Neutrophil (primary cell): ENCODE data around the gene PDLIM5.

Experiments
- H3K27ac ChIP-seq: fragments of 200-600 bp; sonication (generic); 2 replicates; pipeline ENCODE4 v1.5.1; 2016; ENCODE audit warnings: mild to moderate bottlenecking, moderate library complexity
- H3K27me3 ChIP-seq: fragments of 200-600 bp; sonication (generic); 2 replicates; pipeline ENCODE4 v1.6.0; 2016; ENCODE audit warnings: mild to moderate bottlenecking
- H3K36me3 ChIP-seq: fragments of 200-600 bp; sonication (generic); 2 replicates; pipeline ENCODE4 v1.5.1; 2017
- H3K4me1 ChIP-seq, 2 experiments: fragments of 200-600 bp in 1 of 2; sonication (generic) in 1 of 2; 1 replicate in 1 of 2; 2 replicates in 1 of 2; pipeline versions ENCODE4 v1.5.1 to v1.6.1; 2013 to 2016; ENCODE audit warnings: low read depth in 1 of 2, low read length in 1 of 2, mild to moderate bottlenecking in 1 of 2, moderate library complexity in 1 of 2; ENCODE audit not compliant: control insufficient read depth in 1 of 2, insufficient read depth in 1 of 2
- H3K4me3 ChIP-seq, 2 experiments: fragments of 200-600 bp in 1 of 2; sonication (generic) in 1 of 2; 1 replicate in 1 of 2; 2 replicates in 1 of 2; pipeline ENCODE4 v1.5.1; 2013 to 2016; ENCODE audit warnings: low read depth in 1 of 2, low read length in 1 of 2, mild to moderate bottlenecking in 1 of 2, moderate library complexity in 1 of 2
- H3K9me3 ChIP-seq: fragments of 200-600 bp; sonication (generic); 2 replicates; pipeline ENCODE4 v1.5.1; 2016
- CTCF ChIP-seq: fragments of 200-600 bp; sonication (generic); IDR thresholded peaks from 2 replicates; pipeline ENCODE4 v1.5.1; 2016; ENCODE audit warnings: antibody characterized with exemption

Gene PDLIM5

DNA sequence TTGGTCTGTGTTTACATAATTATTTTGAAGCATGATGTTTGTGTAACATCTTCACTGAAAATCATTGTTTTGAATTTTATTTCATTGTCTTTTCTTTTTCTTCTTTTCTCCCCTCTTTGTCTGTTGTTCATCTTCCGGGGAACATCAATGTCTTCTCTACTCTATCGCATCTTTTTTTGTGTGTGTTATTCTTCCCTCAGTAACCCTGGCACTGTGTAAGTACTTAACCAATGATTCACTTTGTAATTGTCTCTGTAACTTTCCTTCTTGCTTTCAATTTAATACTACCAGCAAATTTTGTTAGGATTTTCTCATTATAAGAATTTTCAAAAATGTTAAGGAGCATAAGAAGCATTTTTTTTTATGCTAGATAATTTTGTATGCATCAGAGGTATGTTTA, 130.8 kb downstream of the PDLIM5 start:
- Histone ChIP-seq H3K4me3 (no peak overlapping the region), H3K27me3 (no peaks in the 10 kb centered on the region), H3K9me3 (no peaks in the 10 kb centered on the region), H3K27ac (no peak overlapping the region), H3K4me1 (no peaks in the 10 kb centered on the region), H3K36me3 (peaks cover 12% of the 10 kb centered on the region)
- no peak for TF ChIP-seq CTCF

DNA sequence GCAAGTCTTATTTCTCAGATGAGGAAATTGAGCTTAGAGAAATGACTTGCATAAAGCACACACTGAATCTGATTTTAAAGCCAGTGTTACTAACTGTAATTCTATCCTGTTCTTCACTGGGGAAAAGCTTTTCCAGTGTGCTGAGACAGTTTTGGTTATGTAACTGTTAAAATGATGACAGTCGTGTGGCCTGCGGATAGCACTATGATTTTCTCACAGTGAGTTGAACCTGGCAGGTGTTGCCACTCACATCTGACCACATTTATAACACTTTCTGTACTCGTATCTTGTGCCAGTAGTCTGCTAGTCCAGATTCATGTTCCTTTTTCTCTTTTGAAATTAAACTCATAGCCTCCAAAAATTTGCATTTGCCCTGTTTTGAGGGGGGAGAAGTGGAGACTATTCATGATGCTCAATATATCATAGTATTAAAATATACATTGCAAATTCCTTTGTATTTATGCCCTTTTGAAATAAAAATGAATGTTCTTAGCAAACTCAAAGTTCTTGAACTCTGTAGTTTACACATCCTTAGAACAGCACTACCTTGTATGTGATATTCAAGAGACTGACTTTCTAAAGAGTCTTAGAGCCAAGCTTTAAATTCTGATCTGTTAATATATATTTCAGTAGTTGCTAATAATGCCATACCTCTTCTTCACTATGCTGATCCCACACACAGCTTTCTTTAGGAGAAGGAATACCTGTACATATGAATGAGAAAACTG, 132.3 kb downstream of the PDLIM5 start:
- no peak for TF ChIP-seq CTCF
- no peak overlapping the region for H3K27ac ChIP-seq
- no peaks in the 10 kb centered on the region for H3K27me3 ChIP-seq
- peaks cover 12% of the 10 kb centered on the region for H3K36me3 ChIP-seq
- H3K9me3 ChIP-seq, result no peaks in the 10 kb centered on the region
- H3K4me3 ChIP-seq, result no peak overlapping the region
- H3K4me1 ChIP-seq, result no peaks in the 10 kb centered on the region

DNA sequence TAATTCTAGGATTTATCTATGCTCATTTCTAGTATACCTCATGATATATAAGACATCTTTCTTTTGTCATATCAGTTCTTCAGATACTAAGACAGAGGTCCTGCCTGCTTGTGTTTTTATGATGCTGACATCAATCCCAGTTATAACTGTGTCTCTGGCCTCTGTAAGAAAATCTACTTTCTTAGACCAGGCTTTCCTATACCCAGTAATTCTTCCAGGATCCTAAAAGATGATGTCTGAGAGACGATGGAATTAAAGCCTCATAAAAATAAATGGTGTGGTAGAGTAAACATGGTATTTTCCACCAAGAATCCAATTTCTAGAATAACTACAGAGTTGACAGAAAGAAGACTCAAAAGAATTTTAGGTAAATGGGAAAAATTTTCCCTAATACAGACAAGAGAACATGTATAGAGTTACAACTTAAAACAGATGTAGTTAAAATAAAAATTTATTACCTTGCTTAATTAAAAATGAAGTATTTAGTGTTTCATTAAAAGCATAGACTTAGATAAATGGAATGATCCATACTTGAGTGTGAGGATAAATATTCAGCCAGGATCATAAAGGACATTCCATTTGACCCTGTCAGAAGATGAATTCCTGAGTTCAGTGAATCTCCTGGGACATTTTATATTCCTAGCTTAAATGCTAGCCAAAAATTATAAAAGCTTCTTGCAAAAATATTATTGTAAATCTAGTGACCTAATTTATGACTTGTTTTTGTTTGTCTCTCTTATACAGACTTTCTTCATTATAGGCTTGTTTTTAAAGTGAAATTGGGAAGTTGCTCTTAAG, 137.4 kb downstream of the PDLIM5 start:
- Histone ChIP-seq H3K36me3 (peaks cover 12% of the 10 kb centered on the region), H3K27ac (no peak overlapping the region), H3K4me3 (no peak overlapping the region), H3K9me3 (no peaks in the 10 kb centered on the region), H3K4me1 (no peaks in the 10 kb centered on the region), H3K27me3 (no peaks in the 10 kb centered on the region)
- TF ChIP-seq CTCF, result no peak

- peaks cover 12% of the 10 kb centered on the region for H3K36me3 ChIP-seq
- H3K4me3 ChIP-seq, result no peak overlapping the region
- no peak for TF ChIP-seq CTCF
Observed at GRCh38 chr4:94590493-94590892, 138.8 kb downstream of the PDLIM5 start.

GRCh38 chr4:94591289-94591688, 139.5 kb downstream of the PDLIM5 start:
- H3K9me3 ChIP-seq, result no peaks in the 10 kb centered on the region
- H3K4me1 ChIP-seq, result peaks cover 11 to 17% of the 10 kb centered on the region in 2 experiments
- H3K4me3 ChIP-seq, result no peak overlapping the region
- H3K27me3 ChIP-seq, result no peaks in the 10 kb centered on the region
- no peak overlapping the region for H3K27ac ChIP-seq
- TF ChIP-seq CTCF, result no peak
- peaks cover 4% of the 10 kb centered on the region for H3K36me3 ChIP-seq

More at GRCh38 chr4:94590493-94590892, 138.8 kb downstream of the PDLIM5 start:
- Histone ChIP-seq H3K27me3 (no peaks in the 10 kb centered on the region), H3K27ac (no peak overlapping the region), H3K9me3 (no peaks in the 10 kb centered on the region), H3K4me1 (peaks cover 4 to 9% of the 10 kb centered on the region in 2 experiments)
